ENCODE data around the gene KRTAP10-1. TPM values are rescaled to one million over a fixed set of nuclear protein-coding genes. Genes with fewer than 3 reads are reported as not detected.

KRTAP10-1 gene
- total RNA-seq, 6 donors from 2014 or later = not detected

- Histone ChIP-seq H3K27ac (peak overlapping the region; percentile 35 to 78 (median 57)), H3K27me3 (no peaks in the 10 kb centered on the region), H3K4me3 (no peak overlapping the region), H3K36me3 (no peaks in the 10 kb centered on the region), H3K4me1 (peaks cover 0 to 24% (median 9%) of the 10 kb centered on the region in 4 donors), H3K9me3 (peaks cover 0 to 12% (median 7%) of the 10 kb centered on the region in 4 donors)
- TF ChIP-seq POLR2AphosphoS5 (IDR thresholded peaks at IDR 0.05) (no peak), EP300 (IDR thresholded peaks at IDR 0.05) (no peak), CTCF (IDR thresholded peaks at IDR 0.05) (no peak), POLR2A (IDR thresholded peaks at IDR 0.05) (no peak)
- DNase-seq = peak in 1 of 2 donors; percentile 62
- WGBS, 2 donors = 27 to 46% methylated on average over 6 of the region's 6 CpGs
- peak in 1 of 2 donors; percentile 28 for ATAC-seq (ENCODE audit: low FRiP score in 2 of 2)
These were observed 42.3 kb downstream of the KRTAP10-1 start for GRCh38 chr21:44497703-44498126.

DNA sequence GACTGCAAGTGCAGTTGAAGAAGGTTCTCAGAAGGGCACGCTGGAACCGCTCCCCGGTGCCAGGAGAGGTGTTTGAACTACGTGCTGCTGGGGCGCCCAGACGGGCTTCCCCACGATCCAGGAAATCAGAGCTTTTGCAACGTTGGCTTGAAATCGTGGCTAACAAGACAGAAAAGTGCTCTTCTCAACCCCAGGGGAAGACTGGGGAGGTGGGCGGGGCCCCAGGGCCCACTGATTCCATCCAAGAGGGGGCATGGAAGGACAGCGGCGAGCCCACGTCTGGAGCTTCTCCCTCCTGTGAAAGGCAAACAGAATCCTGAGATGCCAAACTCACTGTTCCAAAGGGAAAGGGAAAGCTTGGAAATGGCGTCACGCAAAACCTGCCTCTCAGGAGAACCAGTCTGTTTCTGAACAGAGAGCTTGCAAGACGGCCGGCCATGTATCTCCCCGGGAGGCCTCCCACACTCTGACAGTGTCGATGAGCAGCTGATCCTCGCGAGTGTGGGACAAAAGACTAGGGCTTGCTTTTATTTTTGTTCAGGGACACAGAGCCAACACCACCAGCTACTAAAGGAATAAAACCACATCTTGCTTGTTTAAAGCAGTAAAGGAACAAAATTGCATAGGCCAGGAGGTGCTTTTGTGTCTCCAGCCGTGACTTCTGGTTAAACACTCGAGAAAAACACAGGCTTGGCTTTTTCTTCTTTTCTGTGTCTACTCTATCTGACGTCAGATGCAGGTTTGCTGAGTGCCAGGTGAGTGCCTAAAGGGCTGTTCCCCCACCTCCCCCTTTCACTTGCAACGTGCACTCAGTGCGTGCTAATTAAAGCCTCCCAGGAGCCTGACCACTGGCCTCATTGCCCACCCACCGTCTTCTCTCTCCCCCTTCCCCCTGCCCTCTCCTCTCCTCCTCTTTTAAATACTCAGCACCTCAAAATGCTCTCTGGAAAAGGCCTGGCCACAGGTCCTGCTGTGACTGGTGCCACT, 43.1 kb downstream of the KRTAP10-1 start:
- DNase-seq = peak in 1 of 2 donors; percentile 50
- TF ChIP-seq CTCF (IDR thresholded peaks at IDR 0.05) (no peak), EP300 (IDR thresholded peaks at IDR 0.05) (no peak), POLR2AphosphoS5 (IDR thresholded peaks at IDR 0.05) (no peak), POLR2A (IDR thresholded peaks at IDR 0.05) (no peak)
- H3K27me3 ChIP-seq = no peaks in the 10 kb centered on the region
- peaks cover 0 to 15% (median 10%) of the 10 kb centered on the region in 4 donors for H3K9me3 ChIP-seq
- 45 to 60% methylated on average over 27 of the region's 27 CpGs for WGBS, 2 donors
- peaks cover 0 to 24% (median 9%) of the 10 kb centered on the region in 4 donors for H3K4me1 ChIP-seq
- ATAC-seq (ENCODE audit: low FRiP score in 2 of 2) = no peak
- no peak overlapping the region for H3K4me3 ChIP-seq
- peak overlapping the region; percentile 35 to 78 (median 57) for H3K27ac ChIP-seq
- H3K36me3 ChIP-seq = no peaks in the 10 kb centered on the region

DNA sequence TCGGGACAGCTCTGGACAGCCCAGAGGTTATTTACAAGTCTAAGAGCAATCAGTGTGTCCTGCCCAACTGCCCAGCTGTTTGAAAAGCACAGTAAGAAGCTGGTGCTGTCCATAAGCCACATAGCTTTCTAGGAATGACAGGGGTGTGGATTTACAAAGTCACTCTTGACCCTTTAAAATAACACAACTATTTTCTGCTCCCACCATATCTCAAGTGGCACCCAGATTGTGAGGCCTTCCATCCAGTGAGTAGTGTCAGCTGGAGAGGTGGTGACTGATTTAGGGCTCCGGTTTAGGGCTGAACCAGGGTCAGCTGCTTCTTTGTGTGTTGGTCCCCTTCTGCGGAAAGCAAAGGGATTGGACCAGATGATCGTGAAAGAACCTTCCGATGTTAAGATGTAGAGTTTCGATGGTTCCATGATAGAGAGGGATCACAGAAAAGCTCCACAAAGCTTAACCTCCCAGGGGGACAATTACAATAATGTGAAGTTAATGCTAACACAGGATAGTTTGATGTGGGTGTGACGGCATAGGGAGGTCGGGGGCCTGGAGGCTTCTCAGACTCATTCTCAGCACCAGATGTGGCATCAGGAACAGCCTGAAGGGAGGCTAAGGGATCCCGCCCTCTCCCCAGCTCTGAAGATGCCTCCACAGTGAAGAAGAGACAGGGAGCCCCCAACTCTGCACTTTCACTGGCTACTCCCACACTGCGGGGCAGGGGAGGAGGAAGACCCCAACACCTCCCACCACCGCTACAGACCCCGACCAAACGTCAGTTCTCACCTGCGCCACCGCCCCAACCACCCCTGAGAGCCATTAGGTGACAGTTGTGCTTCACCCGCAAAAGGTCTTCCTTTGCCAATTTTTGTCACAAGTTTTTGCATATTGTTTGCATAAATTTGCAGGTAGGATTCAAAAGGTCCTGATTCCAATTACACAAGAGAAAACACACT, 44.1 kb downstream of the KRTAP10-1 start:
- Histone ChIP-seq H3K4me1 (peaks cover 0 to 24% (median 9%) of the 10 kb centered on the region in 4 donors), H3K36me3 (no peaks in the 10 kb centered on the region), H3K27me3 (no peaks in the 10 kb centered on the region), H3K27ac (peak overlapping the region in 2 of 4 donors; percentile 53 to 61), H3K4me3 (no peak overlapping the region), H3K9me3 (peaks cover 0 to 15% (median 10%) of the 10 kb centered on the region in 4 donors)
- TF ChIP-seq EP300 (IDR thresholded peaks at IDR 0.05) (no peak), POLR2A (IDR thresholded peaks at IDR 0.05) (no peak)
- no peak for ATAC-seq (ENCODE audit: low FRiP score in 2 of 2)
- no peak for DNase-seq
- 82 to 88% methylated on average over 14 to 16 of the region's 16 CpGs for WGBS, 2 donors

- Histone ChIP-seq H3K9me3 (peaks cover 0 to 15% (median 10%) of the 10 kb centered on the region in 4 donors), H3K4me1 (peaks cover 0 to 24% (median 9%) of the 10 kb centered on the region in 4 donors), H3K27ac (no peak overlapping the region), H3K36me3 (no peaks in the 10 kb centered on the region), H3K27me3 (no peaks in the 10 kb centered on the region), H3K4me3 (no peak overlapping the region)
- ATAC-seq (ENCODE audit: low FRiP score in 2 of 2) (no peak), DNase-seq (no peak)
- WGBS, 2 donors = 73 to 81% methylated on average over 13 of the region's 13 CpGs
- TF ChIP-seq POLR2AphosphoS5 (IDR thresholded peaks at IDR 0.05) (no peak), EP300 (IDR thresholded peaks at IDR 0.05) (no peak), POLR2A (IDR thresholded peaks at IDR 0.05) (no peak), CTCF (IDR thresholded peaks at IDR 0.05) (no peak)
These were observed 45.0 kb downstream of the KRTAP10-1 start for GRCh38 chr21:44494956-44495355.
